ENCODE data around the gene CFAP90.

The CFAP90 gene

DNA sequence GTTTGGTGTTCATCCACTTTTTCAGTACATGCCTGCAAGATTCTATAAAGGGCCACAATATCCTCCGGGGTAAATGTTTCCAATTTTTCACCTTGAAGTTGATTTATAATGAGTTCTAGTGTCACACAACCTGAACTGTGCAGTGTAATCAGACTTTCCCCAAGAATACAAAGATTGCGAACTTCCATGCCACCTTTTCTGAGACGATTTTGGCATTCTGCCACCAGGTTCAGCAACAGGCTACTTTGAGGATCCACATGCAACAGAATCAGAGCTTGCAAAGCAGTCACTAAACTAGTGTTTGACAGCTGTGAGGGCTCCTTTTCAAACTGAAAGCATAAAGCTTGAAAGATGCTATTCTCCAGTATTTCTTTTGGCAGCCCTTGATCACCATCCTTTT, 16.3 kb upstream of the CFAP90 start:
- no peak for DNase-seq

DNA sequence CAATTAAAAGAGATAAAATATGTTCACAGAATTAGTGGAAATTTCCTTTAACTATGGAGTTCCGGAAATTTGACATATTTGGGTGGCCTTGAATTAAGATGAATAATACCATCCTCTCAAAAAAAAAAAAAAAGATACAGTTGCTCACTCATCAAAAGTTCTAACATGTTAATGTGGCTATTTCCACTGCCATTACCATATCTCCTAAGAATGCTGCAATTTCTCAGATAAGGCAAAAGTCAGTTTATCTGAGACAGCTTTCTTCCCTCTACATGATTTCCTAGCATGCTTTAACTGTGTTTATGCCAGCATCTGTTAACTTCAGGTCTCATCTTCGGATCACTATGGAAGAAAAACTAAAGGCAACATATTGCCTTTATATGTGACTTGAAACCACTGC, 15.3 kb upstream of the CFAP90 start:
- no peak for DNase-seq

GRCh38 chr5:7857926-7858632, 7.1 kb upstream of the CFAP90 start:
- no peak for DNase-seq

- no peak for DNase-seq
Measured at GRCh38 chr5:7857361-7857760, 6.4 kb upstream of the CFAP90 start.

DNA sequence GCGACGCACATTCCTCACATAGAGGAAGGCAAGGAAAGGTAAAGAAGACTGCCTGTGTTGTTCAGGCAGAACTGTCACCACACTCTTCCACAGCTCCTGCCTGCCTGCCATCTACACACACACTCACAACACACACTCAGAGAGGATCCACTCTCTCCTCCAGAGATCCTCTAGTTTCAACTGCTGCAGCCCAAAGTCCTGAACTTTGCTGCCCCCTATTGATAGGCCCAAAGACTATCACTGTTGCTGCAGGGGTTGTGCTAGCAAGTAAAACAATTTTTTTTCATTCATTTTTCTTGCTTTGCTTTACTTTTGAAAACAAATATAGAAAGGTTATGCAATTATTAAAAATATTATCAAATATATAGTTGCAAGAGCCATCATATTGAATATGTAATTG, 5.9 kb upstream of the CFAP90 start:
- peak in 1 of 2 experiments; percentile 17 for DNase-seq

DNA sequence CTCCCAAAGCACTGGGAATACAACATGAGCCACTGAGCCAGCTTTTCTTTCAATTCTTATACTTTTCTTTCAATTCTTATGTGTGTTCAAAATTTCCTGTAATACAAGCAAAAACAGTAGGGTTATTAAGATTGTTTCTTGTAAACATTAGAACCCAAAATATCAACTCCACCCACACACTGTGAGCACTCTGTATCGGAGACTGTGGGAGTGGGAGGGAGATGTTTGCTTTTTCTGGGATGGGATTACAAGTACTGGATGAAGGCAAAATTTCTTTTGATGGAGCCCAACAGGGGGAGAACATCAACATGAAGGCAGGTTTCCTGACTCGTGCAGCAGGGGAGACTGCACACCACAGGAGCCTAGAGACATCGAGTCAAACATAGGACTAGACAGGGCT, 4.7 kb upstream of the CFAP90 start:
- DNase-seq, result no peak

- DNase-seq, result no peak
Measured at GRCh38 chr5:7852988-7853387, 2.1 kb upstream of the CFAP90 start.

GRCh38 chr5:7852542-7852941, 1.6 kb upstream of the CFAP90 start:
- DNase-seq, result no peak

DNA sequence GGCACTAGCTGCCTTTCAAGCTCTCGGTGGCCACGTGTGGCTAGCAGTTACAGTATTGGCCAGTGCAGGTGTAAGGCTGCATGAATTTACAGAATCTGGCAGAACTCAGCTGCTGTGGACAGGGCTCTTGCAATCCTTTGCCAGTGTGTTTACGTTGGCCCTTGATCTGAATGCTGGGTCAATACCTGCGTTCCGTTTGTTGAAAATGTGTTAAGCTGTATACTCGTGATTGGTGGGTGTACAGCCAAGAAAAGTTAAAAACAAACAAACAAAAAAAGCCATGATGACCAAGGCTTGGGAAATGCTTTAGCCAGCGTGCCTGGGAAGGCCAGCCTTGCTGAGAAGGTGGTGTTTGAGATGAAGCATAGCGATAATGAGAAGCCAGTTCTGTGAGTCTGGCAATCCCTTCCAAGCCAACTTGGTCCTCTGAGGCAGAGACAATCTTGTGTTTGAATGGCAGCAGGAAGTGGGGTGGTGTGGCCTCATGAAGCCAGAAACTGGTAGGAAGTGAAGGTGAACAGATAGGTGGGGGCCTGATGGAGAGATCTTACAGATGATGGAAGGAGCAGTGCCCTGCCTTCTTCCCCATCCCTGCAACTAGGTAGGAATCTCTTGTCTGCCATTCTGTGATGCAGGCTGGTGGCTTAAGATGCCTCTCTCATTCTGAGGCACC, 820 bp upstream of the CFAP90 start:
- DNase-seq, result no peak

- no peak for DNase-seq
Measured at GRCh38 chr5:7851240-7851592, 283 bp upstream of the CFAP90 start.

GRCh38 chr5:7849681-7850394, 1.1 kb downstream of the CFAP90 start:
- no peak for DNase-seq

DNA sequence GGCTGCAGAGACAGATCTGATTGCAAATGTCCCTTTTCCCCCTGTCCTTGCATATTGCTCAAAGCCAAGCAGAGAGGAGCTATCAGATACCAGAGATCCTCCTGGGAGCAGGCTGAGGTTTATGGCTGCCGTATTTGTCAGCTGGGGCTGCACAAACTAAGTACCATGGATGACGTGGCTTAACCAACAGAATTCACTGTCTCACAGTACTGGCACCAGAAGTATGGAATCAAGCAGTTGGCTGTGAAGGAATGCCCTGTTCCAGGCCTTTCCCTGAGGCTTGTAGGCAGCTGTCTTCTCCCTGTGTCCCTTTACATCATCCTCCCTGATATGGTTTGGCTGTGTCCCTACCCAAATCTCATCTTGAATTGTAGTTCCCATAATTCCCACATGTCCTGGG, 2.6 kb downstream of the CFAP90 start:
- DNase-seq, result no peak

GRCh38 chr5:7846327-7846726, 4.6 kb downstream of the CFAP90 start:
- DNase-seq, result no peak

DNA sequence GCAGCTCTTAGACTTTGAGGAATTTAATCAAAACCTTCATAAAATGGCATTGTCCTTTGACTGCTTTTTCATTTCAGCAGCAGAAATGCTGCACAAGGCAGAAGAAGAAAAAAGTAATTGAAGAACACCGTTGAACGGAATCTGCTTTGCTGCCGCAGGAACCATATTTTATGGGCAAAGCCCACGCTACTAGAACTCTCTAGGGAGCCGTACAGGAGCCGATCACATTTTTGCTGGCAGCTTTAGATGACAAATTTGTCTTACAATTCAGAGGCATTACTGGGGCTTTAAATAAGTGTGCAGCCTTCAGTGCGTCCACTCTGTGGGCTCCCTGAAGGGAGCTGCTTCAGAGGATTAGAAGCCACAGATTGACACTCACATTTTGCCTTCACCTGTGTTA, 5.4 kb downstream of the CFAP90 start:
- no peak for DNase-seq

DNA sequence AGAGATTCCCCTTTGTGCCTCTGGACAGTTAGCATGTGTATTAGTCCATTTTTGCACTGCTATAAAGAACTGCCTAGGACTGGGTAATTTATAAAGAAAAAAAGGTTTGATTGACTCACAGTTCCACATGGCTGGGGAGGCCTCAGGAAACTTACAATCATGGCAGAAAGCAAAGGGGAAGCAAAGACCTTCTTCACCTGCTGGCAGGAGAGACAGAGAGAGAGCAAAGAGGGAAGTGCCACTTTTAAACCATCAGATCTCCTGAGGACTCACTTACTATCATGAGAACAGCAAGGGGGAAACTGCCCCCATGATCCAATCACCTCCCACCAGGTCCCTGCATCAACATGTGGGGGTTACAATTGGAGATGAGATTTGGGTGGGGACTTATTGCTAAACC, 6.0 kb downstream of the CFAP90 start:
- no peak for DNase-seq

GRCh38 chr5:7842531-7842930, 8.4 kb downstream of the CFAP90 start:
- DNase-seq, result no peak

- DNase-seq, result no peak
Measured at GRCh38 chr5:7837403-7837802, 13.5 kb downstream of the CFAP90 start.

- DNase-seq, result no peak
Measured at GRCh38 chr5:7834982-7835381, 16.0 kb downstream of the CFAP90 start.

DNA sequence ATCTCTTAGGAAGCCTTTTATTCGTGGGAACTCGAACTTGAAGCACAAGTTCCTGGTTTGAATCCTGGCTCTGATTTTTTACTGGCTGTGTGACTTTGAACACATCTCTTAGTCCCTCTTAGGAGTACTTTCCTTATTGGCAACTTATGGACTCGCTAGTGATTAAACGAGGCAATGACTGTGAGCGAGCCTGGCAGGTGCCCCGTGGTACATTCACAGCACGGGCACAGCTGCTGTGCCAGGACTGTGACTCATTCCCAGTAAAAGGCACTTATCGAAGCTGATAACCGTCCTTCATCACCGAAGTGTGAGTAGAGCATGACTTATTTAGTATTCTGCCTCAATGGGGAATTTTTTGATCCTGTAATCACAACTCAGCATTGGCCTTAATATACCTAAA, 22.7 kb downstream of the CFAP90 start:
- DNase-seq, result no peak

DNA sequence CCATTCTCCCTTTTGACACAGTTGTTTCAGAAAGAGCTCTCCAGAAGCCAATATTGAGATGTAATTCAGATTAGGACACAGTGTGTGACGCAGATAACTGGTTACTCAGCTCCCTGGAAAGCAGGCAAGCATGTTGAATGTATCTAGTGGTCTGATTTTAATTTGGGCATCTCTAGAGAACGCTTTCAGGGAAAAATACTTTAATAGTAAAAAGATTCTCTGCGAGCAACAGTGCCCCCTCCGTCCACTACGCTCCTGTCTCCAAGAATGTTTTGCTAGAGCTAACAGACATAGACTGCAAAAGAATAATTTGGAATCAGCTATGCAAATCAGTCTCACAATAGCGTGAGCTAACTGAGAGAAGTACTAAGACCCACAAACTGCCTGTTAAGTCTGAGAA, 23.3 kb downstream of the CFAP90 start:
- no peak for DNase-seq

GRCh38 chr5:7825630-7826029, 25.3 kb downstream of the CFAP90 start:
- no peak for DNase-seq

DNA sequence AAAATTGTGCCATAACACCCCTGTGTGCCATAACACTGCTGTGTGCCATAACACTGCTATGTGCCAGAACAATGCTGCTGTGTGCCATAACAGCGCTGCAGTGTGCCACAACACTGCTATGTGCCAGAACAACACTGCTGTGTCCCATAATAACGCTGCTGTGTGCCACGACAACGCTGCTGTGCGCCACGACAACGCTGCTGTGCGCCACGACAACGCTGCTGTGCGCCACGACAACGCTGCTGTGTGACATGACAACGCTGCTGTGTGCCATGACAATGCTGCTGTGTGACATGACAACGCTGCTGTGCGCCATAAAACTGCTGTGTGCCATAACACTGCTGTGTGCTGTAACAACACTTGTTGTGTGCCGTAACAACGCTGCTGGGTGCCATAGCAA, 25.9 kb downstream of the CFAP90 start:
- no peak for DNase-seq

DNA sequence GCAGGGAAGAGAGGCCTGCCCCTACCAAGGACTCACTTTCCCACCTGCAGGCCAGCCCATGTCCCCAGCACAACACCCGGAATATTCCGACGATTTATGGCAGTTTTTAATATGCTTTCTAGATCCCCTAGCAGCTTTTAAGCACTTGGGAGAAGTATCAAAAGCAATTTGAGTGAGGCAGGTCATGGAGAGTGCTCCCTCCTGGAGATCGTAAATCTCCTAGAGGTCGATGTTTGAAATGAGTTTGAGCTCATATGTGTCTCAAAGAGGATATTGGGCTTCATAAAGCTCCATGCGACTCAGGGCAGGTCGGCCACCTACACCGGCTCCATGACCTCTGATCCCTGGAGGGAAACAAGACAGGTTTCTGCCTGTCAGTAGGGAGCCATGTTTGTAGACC, 27.3 kb downstream of the CFAP90 start:
- DNase-seq, result no peak

- DNase-seq, result no peak
Measured at GRCh38 chr5:7822449-7822848, 28.5 kb downstream of the CFAP90 start.

GRCh38 chr5:7816535-7816901, 34.4 kb downstream of the CFAP90 start:
- DNase-seq, result no peak
